HG02798 (cell line): Measurements from ENCODE around the gene LRRC56.
A peak's percentile ranks its signal among the peaks of the same experiment; 100 is the strongest.
"Not testable (repeated sequence)": the region's sequence is repeated elsewhere in the genome, so short reads cannot be mapped to it uniquely, and the experiment has no call there.

Experiments used
- ATAC-seq: cut with Tn5 transposase; IDR thresholded peaks from one replicate; pipeline ENCODE4 v1.9.1; 2021; ENCODE audit warnings: mild to moderate bottlenecking; ENCODE audit not compliant: unreplicated experiment, poor library complexity

The LRRC56 gene

GRCh38 chr11:568306-569157 lies 31.2 kb downstream of the LRRC56 start:
- peak; percentile 92 for ATAC-seq

DNA sequence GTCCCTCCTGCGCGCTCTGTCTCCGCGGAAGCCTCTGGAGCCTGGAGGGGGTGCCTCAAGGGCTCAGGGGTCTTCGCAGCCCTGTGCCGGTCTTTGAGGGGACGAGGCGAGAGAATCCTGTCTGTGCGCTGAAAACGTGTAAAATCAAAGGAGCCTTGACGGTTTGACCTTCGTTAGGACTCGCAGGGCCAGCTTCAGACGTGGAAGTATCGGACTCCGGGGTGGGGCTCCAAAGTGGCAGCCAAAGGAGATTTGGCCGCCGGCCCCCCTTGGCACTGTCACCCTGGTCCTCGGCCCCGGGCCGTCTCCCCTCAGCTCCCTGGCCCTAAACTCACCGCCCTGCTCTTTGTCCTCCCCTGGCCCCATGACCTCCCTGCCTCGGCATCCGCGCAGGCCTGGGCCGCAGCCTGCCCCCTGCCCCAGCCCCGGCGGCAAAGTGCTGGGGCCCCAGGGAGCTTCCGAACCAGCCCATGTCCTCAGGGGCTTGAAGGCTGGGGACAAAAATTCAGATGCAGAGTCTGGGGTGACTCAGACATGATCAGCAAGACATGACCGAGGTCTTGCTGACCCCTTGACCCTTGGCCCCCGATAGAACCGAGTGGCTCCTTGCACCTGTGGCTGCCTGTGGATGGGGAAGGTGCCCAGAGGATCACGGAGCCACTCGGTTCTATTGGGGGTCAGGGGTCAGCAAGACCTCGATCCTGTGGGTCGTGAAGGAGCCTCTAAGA lies 32.0 kb downstream of the LRRC56 start:
- ATAC-seq: no peak

- no peak for ATAC-seq
These were observed 34.5 kb downstream of the LRRC56 start for GRCh38 chr11:571802-572185.

DNA sequence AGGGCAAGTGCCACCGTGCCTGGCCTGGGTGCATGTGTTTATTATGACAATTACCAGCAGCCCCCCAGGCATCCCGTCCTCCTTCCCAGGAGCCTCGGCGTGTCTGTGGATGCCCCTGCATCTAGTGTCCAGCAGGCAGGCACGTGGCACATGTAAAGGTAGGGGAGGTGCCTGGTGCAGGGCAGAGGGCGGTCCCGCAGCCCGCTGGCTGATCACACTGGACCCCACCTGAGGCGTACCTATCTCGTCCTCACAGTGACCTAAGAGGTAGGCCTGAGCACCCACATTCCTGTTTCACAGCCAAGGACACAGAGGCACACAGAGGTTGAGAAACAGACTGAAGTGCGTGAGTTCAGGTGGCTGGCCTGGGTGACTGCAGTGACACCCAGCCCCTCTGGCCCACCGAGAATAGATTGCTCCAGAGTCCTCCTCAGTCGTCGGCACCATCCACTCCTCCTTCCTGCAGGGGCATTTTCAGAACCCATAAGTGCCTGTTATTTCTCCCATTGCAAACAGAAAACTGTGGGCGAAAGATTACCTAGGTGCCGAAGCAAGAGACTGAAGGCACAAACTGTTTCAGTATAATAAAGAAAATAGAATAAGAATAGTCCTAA lies 35.9 kb downstream of the LRRC56 start:
- no peak for ATAC-seq

DNA sequence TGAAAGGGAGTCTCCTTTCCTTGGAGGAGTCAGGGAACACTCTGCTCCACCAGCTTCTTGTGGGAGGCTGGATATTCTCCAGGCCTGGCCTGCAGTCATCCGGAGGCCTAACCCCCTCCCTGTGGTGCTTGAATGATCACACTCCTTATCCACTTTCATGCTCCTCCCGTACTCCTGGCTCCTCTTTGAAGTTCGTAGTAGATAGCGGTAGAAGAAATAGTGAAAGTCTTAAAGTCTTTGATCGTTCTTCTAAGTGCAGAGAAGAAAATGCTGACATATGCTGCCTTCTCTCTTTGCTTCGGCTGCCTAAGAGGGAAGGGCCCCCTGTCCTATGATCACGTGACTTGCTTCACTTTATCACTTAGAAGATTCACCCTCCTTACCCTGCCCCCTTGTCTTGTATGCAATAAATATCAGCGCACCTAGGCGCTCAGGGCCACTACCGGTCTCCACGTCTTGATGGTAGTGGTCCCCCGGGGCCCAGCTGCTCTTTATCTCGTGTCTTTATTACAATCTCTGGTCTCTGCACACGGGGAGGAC lies 36.8 kb downstream of the LRRC56 start:
- not testable (repeated sequence) for ATAC-seq

DNA sequence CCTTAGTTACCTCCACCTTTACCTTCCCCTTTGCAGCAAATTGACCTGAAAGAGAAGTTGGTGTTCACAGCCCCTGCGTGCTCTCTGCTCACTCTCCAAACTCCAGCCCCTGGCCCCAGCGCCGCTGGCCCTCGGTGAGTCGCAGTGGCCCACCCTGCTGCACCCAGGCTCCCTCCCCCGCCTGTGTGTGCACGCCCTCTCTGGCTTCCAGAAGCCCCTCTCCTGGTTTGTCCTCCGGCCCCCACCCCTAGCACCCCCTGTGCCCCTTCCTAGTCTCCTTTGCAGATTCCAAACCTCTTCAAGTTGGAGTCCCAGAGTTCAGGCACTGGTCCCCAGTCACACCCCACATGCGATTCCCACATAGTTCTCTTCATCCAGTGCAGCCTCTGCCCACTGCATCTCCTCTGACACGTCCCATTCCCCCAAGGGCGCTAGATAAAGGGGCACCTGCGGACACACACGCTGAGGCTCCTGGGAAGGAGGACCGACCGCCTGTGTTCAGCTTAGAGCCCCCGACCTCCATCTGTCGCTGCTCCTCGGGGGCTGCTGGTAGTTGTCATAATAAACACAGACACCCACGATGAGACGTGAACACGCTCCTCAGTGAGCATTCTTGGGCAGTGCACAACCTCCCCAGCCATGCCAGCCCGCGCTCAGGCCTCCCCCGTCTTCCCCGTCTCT lies 37.4 kb downstream of the LRRC56 start:
- no peak for ATAC-seq

- ATAC-seq: peak; percentile 45
These were observed 38.1 kb downstream of the LRRC56 start for GRCh38 chr11:575313-575995.

GRCh38 chr11:575996-576768 lies 38.9 kb downstream of the LRRC56 start, which contains the start of gene PHRF1:
TSS of gene PHRF1 (plus strand) at chr11:576470. CDS start at chr11:581513, 5,043 bp downstream.
- ATAC-seq: peak; percentile 86

DNA sequence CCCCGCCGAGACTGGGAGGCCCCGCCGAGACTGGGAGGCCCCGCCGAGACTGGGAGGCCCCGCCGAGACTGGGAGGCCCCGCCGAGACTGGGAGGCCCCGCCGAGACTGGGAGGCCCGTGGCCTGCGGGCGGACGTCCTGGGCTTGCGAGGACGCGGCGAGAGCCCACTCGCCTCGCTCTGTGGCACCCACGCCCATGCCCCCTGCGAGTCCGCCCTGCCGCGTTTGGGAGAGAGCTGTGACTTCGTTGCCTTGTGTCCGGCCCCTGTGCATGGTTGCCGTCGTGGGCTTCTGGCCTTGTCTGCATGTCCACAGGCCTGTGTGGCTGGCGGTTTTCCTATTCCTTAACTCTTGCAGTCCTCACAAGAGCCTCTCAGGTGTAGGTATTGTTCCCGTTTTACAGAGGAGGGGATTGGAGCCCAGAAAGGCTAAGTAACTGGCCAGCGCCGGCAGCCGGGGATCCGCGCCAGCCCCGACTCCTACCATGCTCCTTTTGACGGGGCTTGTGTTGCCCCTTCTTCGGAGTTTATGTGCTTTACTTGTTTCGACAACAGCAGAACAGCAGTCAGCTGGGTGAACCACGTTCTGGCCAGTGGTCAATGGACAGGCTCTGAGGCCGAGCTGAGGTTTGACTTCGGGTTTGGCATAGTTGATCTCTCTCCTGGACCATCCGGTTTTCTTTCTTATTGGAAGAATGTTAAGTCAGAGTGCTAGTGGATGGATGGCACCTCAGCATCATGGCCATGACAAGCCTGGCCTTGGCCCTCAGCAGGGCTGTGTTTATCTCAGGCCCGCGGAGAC lies 39.7 kb downstream of the LRRC56 start:
- no peak for ATAC-seq

DNA sequence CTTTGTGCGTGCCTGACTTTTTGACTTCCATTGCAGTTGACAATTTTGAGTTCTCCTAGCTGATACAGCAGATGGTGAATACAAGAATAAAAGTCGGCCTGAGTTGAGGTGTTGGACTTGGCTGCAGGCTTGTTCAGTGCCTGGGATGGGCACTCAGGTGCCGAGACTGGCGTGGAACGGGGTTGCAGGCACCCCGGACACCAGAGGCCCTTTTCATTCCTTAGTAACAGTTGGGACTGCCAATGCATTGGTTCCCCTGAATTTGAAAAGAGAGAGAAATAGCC lies 40.2 kb downstream of the LRRC56 start:
- no peak for ATAC-seq

GRCh38 chr11:578276-579035 lies 41.1 kb downstream of the LRRC56 start:
- ATAC-seq: no peak

DNA sequence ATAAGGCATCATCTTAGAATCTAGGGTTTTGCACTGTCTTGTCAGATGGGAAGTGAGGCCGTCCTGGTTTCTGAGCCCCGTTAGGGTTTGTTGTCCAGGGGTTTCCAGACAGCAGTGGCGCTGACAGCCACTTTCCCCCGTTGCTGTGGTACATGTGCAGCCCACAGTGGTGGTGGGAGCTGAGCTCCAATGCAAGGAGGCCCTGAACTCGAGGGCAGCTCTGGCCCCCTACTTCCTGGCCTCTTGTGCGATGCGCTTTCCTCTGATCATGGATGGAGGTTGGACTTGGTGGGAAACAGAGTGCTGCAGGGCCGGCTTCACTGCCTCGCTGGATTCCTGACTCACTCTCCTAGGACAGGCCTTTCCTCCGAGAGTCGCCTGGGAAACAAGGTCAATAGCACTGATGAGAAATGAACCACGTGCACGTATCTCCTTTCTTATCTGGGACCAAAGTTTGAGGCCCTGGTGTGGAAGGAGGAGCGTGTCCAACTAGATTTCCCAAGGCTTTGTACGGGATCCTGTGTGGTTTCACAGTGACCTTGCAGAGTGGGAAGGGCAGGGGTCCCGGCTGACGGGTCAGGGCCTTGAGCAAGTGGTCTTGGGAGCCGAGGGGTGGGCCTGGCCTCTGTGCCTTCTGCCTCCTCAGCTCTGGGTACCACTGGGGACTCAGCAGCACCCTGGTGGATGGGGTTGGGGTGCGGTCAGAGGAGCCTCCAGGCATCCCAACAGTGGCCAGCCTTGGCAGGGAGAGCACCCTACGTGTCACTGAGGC lies 42.7 kb downstream of the LRRC56 start:
- no peak for ATAC-seq

DNA sequence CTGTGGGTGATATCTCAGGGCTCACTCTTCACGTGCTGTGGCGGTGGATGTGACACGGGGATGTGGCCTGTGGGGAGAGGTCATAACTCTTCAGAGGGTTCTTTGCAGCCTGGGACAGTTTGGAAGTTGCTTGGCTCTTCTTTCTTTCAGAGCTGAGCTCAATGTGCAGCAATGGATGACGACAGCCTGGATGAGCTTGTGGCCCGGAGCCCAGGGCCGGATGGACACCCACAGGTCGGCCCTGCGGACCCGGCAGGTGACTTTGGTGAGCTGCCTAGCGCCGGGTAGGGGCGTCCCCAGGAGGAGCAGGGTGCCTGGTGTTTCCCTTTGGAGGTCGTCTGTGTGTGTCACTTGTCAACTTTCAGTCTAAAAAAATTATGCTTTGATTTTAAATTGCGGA lies 44.0 kb downstream of the LRRC56 start:
- ATAC-seq: no peak

- no peak for ATAC-seq
These were observed 44.4 kb downstream of the LRRC56 start for GRCh38 chr11:581752-582151.

DNA sequence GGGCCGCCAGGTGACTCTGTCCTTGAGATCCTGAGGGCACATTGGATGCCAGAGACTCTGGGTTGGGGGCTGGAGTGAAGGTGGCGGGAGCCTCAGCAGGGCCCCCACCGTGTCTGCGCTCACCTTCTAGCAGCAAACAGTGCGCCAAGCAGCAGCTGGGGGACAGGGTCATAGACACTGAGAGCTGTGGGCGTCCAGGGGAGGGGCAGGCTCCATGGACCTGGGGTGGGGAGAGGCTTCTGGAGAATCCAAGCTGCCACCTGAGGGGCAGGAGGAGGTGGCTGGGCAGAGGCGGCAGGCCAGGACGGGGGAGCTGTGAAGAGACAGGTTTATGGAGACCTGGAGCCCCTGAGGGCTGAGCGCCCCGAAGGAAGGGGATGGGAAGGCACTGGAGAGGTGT lies 47.0 kb downstream of the LRRC56 start:
- no peak for ATAC-seq

DNA sequence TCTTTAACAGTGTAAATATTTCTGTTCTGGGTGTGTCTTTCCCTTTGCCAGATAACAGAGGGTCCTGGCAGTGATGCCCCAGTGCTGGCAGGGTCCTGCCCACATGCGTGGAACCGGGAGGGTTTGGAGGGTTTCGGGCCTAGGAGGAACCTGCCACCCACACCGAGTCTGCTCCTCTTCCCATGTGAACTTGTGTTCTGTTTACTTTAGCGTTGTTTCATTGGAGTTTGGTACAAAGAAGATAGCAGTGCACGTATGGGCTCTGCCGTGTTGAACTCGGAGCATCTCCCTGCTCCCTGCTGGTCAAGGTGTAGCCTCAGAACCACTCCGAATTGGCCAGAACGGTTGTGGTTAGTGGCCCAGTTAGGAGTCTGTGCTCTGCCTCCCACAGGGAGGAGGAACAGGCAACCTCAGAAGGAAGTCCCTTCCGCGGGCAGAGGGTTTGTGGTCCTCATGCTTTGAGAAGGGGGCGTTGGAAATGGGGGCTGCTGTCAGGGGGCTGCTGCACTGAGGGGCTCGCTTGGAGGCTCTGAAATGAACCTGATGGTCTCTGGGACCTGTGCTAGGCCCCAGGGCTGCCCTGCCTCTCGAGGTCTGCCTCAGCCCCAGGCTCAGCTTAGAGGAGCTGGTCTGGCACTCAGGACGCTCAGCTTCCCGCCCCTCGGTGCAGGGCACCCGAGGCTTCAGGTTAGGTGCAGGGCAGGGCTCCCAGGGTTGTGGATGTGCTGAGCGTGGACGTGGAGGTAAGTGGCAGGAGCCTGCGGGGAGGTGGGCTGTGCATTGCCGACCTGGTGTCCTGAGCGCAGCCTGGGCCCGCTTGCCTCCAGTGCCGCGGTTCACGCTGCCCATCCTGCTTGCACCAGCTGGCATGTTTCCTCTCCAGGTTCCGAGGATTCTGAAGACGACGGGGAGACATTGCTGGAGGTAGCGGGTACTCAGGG lies 49.3 kb downstream of the LRRC56 start:
- no peak for ATAC-seq
